ENCODE measurements around the gene RAB2B. TPM values are rescaled to one million over a fixed set of nuclear protein-coding genes. Genes with fewer than 3 reads are reported as not detected.

The RAB2B gene
- total and polyA plus RNA-seq, 7 donors: 3.6 to 11.1 (median 6.3) TPM

- DNase-seq (no peak), ATAC-seq (no peak)
- Histone ChIP-seq H3K27me3 (ENCODE audit: insufficient read depth in 3 of 3, low read length in 2 of 3) (peaks cover 0 to 4% (median 0%) of the 10 kb centered on the region in 3 donors), H3K27ac (no peak overlapping the region), H3K4me3 (no peak overlapping the region), H3K9me3 (no peaks in the 10 kb centered on the region), H3K4me1 (no peaks in the 10 kb centered on the region), H3K36me3 (ENCODE audit: insufficient read depth in 1 of 2, low read depth in 1 of 2) (no peaks in the 10 kb centered on the region)
- WGBS, 3 donors: 77 to 89% (median 77%) methylated on average over 6 to 7 of the region's 7 CpGs
- intact Hi-C loops (cut with DNase I): no loop called here
- TF ChIP-seq CTCF (IDR thresholded peaks at IDR 0.05): no peak
Measured at GRCh38 chr14:21523203-21523602, 46.4 kb upstream of the RAB2B start.

GRCh38 chr14:21521501-21521900, 44.7 kb upstream of the RAB2B start:
- 64 to 86% (median 68%) methylated on average over 2 of the region's 2 CpGs for WGBS, 3 donors
- H3K36me3 ChIP-seq (ENCODE audit: insufficient read depth in 1 of 2, low read depth in 1 of 2): no peaks in the 10 kb centered on the region

GRCh38 chr14:21520767-21521166, 44.0 kb upstream of the RAB2B start:
- no peak overlapping the region for H3K27ac ChIP-seq
- DNase-seq (no peak), ATAC-seq (no peak)
- TF ChIP-seq CTCF (IDR thresholded peaks at IDR 0.05): no peak
- intact Hi-C loops (cut with DNase I): no loop called here
- H3K9me3 ChIP-seq: no peaks in the 10 kb centered on the region
- H3K4me1 ChIP-seq: no peaks in the 10 kb centered on the region
- H3K4me3 ChIP-seq: no peak overlapping the region
- peaks cover 0 to 4% (median 0%) of the 10 kb centered on the region in 3 donors for H3K27me3 ChIP-seq (ENCODE audit: insufficient read depth in 3 of 3, low read length in 2 of 3)
- WGBS, 3 donors: 81 to 87% (median 81%) methylated on average over 1 of the region's 1 CpG
- H3K36me3 ChIP-seq (ENCODE audit: insufficient read depth in 1 of 2, low read depth in 1 of 2): no peaks in the 10 kb centered on the region

More at GRCh38 chr14:21521501-21521900, 44.7 kb upstream of the RAB2B start:
- peaks cover 0 to 4% (median 0%) of the 10 kb centered on the region in 3 donors for H3K27me3 ChIP-seq (ENCODE audit: insufficient read depth in 3 of 3, low read length in 2 of 3)
- intact Hi-C loops (cut with DNase I): no loop called here
- no peak overlapping the region for H3K27ac ChIP-seq
- H3K9me3 ChIP-seq: no peaks in the 10 kb centered on the region
- H3K4me1 ChIP-seq: no peaks in the 10 kb centered on the region
- DNase-seq: no peak
- H3K4me3 ChIP-seq: no peak overlapping the region
- no peak for TF ChIP-seq CTCF (IDR thresholded peaks at IDR 0.05)
- ATAC-seq: no peak

- Histone ChIP-seq H3K4me1 (no peaks in the 10 kb centered on the region), H3K4me3 (no peak overlapping the region), H3K27me3 (ENCODE audit: insufficient read depth in 3 of 3, low read length in 2 of 3) (peaks cover 0 to 4% (median 0%) of the 10 kb centered on the region in 3 donors), H3K36me3 (ENCODE audit: insufficient read depth in 1 of 2, low read depth in 1 of 2) (no peaks in the 10 kb centered on the region), H3K9me3 (no peaks in the 10 kb centered on the region), H3K27ac (no peak overlapping the region)
- TF ChIP-seq CTCF (IDR thresholded peaks at IDR 0.05): no peak
- 73 to 88% (median 79%) methylated on average over 2 of the region's 2 CpGs for WGBS, 3 donors
- no peak for DNase-seq
- intact Hi-C loops (cut with DNase I): loop anchor here in 1 of 2 donors (5.0 kb wide), 1 partner anchor 34 kb away; no protein-coding TSS in a partner anchor
- ATAC-seq: no peak
Measured at GRCh38 chr14:21518725-21519124, 42.0 kb upstream of the RAB2B start.

- H3K4me3 ChIP-seq: no peak overlapping the region
- no peaks in the 10 kb centered on the region for H3K9me3 ChIP-seq
- intact Hi-C loops (cut with DNase I): loop anchor here in 1 of 2 donors (5.0 kb wide), 1 partner anchor 37 kb away; the partner anchor contains the start of genes RAB2B and TOX4
- H3K27ac ChIP-seq: no peak overlapping the region
- H3K4me1 ChIP-seq: peaks cover 10% of the 10 kb centered on the region
- no peaks in the 10 kb centered on the region for H3K27me3 ChIP-seq (ENCODE audit: insufficient read depth in 3 of 3, low read length in 2 of 3)
- DNase-seq: no peak
- no peak for TF ChIP-seq CTCF (IDR thresholded peaks at IDR 0.05)
- WGBS, 3 donors: 81 to 97% (median 93%) methylated on average over 1 of the region's 1 CpG
- H3K36me3 ChIP-seq (ENCODE audit: insufficient read depth in 1 of 2, low read depth in 1 of 2): peaks cover 0 to under 1% of the 10 kb centered on the region in 2 donors
- no peak for ATAC-seq
Measured at GRCh38 chr14:21514341-21514740, 37.6 kb upstream of the RAB2B start.

Measured in psoas muscle (tissue), 8 donors.